ENCODE results near the gene MINDY4B. TPM values are rescaled to one million over a fixed set of nuclear protein-coding genes. Genes with fewer than 3 reads are reported as not detected.
"Not testable (repeated sequence)": the region's sequence is repeated elsewhere in the genome, so short reads cannot be mapped to it uniquely, and the experiment has no call there.

The MINDY4B gene
- total and polyA plus RNA-seq, 12 donors, result 0.19 to 0.60 TPM; not detected in 10

- no peak for DNase-seq
- H3K4me3 ChIP-seq, result no peak overlapping the region
- TF ChIP-seq CTCF (IDR thresholded peaks at IDR 0.05), result no peak
- H3K4me1 ChIP-seq, result peaks cover 0 to 23% (median 6%) of the 10 kb centered on the region in 9 donors
- H3K9me3 ChIP-seq, result no peaks in the 10 kb centered on the region
- no peaks in the 10 kb centered on the region for H3K27me3 ChIP-seq
- peak overlapping the region in 3 of 10 donors; percentile 32 to 54 (median 42) for H3K27ac ChIP-seq
- no peaks in the 10 kb centered on the region for H3K36me3 ChIP-seq
- ATAC-seq, result peak in 1 of 8 donors; percentile 31
- WGBS, 2 donors, result 86 to 94% methylated on average over 4 of the region's 4 CpGs
- intact Hi-C loops (cut with DNase I), result no loop called here
Observed at GRCh38 chr3:150871192-150871591, 34.0 kb downstream of the MINDY4B start.

DNA sequence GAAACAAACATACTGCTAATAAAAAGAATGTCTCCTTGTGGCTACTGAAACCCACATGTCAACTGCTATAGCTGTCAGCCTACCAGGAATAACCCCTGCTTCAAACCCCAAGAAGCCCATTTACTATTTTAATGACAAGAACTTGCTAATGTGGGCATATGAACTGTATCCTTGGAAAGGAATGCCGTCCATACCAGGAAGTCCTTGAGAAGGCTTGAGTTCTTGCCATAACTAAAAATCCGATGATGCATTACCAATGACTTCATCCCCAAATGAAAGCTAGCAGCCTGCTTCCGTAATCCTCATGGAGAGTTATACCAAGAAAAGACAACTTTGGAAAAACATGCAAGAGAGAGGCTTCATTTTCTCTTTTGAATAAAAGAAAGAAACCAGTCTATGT lies 34.8 kb downstream of the MINDY4B start:
- 37 to 41% methylated on average over 3 of the region's 3 CpGs for WGBS, 2 donors
- intact Hi-C loops (cut with DNase I), result no loop called here
- Histone ChIP-seq H3K27me3 (no peaks in the 10 kb centered on the region), H3K9me3 (no peaks in the 10 kb centered on the region), H3K36me3 (no peaks in the 10 kb centered on the region), H3K4me3 (no peak overlapping the region), H3K27ac (peak overlapping the region in 4 of 10 donors; percentile 32 to 54 (median 46)), H3K4me1 (peaks cover 0 to 16% (median 0%) of the 10 kb centered on the region in 9 donors)
- no peak for DNase-seq
- no peak for TF ChIP-seq CTCF (IDR thresholded peaks at IDR 0.05)
- ATAC-seq, result peak in 4 of 8 donors; percentile 48 to 85 (median 75)

GRCh38 chr3:150868282-150868681 lies 37.0 kb downstream of the MINDY4B start:
- Histone ChIP-seq H3K9me3 (no peaks in the 10 kb centered on the region), H3K4me1 (peaks cover 0 to 19% (median 0%) of the 10 kb centered on the region in 9 donors), H3K4me3 (no peak overlapping the region), H3K27me3 (no peaks in the 10 kb centered on the region), H3K36me3 (no peaks in the 10 kb centered on the region), H3K27ac (peak overlapping the region in 2 of 10 donors; percentile 30 to 38)
- TF ChIP-seq CTCF (IDR thresholded peaks at IDR 0.05), result no peak
- WGBS, 2 donors, result 56 to 67% methylated on average over 3 of the region's 3 CpGs
- intact Hi-C loops (cut with DNase I), result loop anchor here in 5 of 10 donors (5.0 to 10.0 kb wide), 4 partner anchors 81 to 277 kb away; no protein-coding TSS in a partner anchor
- ATAC-seq (peak in 3 of 8 donors; percentile 45 to 67 (median 45)), DNase-seq (no peak)

DNA sequence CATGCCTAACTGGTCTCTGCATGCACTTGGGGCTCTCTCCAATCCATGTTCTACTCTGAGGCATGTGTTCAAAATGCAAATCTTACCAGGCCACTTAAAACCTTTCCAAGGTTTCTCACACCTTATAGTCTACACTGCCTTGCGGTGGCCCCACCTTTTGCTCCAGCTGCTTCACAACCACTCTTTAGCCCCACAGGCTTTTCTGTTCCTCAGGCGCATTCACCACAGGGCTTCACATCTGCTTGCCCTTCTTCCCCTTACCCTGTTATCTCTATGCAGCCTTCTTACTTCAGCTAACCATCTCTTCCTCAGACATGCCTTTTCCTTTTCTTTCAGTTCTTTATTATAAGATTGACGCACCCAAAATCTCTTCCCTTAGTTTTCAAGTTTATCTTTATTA lies 37.8 kb downstream of the MINDY4B start:
- Histone ChIP-seq H3K27ac (no peak overlapping the region), H3K36me3 (no peaks in the 10 kb centered on the region), H3K27me3 (no peaks in the 10 kb centered on the region), H3K4me1 (peaks cover 0 to 19% (median 0%) of the 10 kb centered on the region in 9 donors), H3K9me3 (no peaks in the 10 kb centered on the region), H3K4me3 (no peak overlapping the region)
- intact Hi-C loops (cut with DNase I), result loop anchor here in 6 of 10 donors (2.0 to 10.0 kb wide), 5 partner anchors 80 to 277 kb away; no protein-coding TSS in a partner anchor
- TF ChIP-seq CTCF (IDR thresholded peaks at IDR 0.05), result no peak
- DNase-seq, result no peak
- 84 to 90% methylated on average over 3 of the region's 3 CpGs for WGBS, 2 donors
- no peak for ATAC-seq

- not testable (repeated sequence) for H3K9me3 ChIP-seq, ATAC-seq, H3K27ac ChIP-seq, DNase-seq, H3K4me3 ChIP-seq, H3K36me3 ChIP-seq, H3K27me3 ChIP-seq, H3K4me1 ChIP-seq
- 80 to 85% methylated on average over 5 of the region's 5 CpGs for WGBS, 2 donors
- intact Hi-C loops (cut with DNase I), result loop anchor here in 8 of 10 donors (2.0 to 10.0 kb wide), 8 partner anchors 72 to 281 kb away; no protein-coding TSS in a partner anchor
Observed at GRCh38 chr3:150863921-150864320, 41.3 kb downstream of the MINDY4B start.

Measured in heart right ventricle (tissue), 16 donors.